Measurements from ENCODE around the gene MXD3.
"Not testable (repeated sequence)": the region's sequence is repeated elsewhere in the genome, so short reads cannot be mapped to it uniquely, and the experiment has no call there.

The MXD3 gene

DNA sequence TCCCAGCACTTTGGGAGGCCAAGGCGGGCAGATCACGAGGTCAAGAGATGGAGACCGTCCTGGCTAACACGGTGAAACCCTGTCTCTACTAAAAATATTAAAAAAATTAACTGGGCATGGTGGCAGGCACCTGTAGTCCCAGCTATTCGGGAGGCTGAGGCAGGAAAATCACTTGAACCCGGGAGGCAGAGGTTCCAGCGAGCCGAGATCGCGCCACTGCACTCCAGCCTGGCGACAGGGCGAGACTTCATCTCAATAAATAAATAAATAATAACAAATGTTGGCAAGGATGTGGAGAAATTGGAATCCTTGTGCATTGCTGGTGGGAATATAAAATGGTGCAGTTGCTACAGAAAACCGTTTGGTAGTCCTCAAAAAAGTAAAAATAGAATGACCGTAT, 31.3 kb upstream of the MXD3 start:
- DNase-seq = not testable (repeated sequence)

DNA sequence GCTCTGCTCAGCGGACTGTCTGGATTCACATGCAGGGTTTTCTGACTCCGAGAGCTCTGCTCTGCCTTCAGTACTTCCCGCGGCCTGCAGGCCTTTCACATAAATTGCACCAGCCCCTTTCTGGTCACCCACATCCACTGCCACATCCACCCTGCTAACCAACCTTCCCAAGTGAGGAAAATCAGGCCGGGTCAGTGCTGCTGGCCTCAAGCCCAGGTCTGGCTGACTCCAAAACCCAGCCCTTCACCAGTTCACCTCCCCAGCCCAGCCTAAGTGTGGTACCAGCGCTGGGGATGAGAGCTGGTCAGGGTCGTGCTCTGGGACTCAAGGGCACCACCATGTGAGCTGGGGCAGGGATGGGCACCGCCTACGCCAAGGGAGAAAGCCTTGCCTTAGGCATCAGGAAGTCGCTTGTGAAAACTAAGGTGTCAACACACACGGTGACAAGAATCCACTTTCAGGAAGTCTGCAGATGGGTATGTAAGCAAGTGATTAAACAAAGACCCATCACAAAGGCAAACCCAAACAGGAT, 27.5 kb upstream of the MXD3 start:
- no peak for DNase-seq

DNA sequence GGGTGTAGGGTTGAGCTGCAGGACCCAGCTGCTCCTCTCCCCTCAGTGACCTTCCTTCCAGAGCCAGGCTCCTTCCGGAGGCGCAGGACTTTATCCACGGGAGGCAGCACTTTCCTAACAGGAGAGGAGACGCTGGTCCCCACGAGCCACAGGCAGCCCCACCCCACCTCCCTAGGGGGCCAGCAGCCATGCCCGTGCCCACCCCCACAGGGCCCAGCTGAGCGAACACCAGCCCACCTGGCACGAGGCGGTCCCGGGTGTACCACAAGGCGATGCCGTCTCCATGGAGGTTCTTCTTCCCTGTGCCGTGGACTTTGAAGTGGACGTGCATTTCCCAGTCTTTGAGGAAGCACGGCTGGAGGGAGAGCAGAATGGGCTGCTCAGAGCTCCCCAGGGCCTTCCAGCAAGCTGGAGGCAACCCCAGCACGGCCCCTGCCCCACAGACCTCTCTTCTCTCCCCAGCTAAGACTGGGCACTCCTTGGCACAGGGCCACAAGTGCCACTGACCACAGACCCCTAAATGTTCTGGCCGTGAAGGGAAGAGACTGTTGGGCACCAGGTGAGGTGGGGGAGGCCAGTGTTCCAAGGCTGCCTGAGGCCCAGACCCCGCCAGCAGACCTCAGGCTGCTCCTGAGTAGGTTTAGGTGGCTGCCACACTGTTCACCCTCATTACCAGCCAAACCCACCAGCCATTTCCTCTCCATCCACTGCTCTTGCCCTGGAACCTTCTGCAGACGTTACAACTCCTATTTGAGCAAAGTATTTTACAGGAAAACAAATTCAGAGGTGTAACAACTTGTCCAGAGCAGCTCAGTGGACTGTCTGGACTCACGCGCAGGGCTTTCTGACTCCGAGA, 26.8 kb upstream of the MXD3 start:
- DNase-seq = no peak

DNA sequence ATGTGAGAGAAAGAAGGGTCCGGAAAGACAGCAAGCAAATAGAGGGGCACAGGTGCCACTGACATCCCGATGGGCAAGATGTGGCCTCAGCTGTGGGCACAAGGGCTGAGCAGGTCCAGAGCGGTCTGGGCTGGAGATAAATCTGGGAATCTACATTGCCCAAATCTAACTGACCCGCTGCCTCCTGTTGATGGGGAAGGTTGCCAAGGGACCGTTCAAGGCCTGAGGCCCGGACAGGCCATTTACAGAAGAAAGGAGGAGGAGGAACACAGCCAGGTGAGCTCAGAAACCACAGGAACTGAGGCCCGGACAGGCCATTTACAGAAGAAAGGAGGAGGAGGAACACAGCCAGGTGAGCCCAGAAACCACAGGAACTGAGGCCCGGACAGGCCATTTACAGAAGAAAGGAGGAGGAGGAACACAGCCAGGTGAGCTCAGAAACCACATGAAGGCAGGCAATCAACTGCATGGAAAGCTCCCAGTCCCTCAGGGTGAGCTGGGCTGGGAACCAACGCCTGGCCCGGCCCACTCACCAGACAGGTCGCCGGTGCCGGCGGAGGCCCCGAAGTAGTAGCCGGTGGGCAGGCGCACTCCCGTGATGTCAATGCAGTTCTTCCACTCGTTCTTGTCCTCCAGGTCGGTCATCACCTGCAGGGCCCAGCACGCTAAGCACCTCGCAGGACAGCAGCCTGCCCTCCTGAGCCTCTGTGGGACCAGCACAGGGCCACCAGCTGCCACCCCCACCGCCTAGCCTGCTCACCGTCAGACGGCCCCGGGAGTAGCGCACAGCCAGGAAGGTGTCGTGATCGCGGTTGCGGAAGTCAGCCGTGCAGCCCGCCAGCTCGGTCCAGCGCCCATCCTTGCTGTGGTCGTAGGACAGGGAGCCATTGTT, 25.2 kb upstream of the MXD3 start:
- DNase-seq = no peak

DNA sequence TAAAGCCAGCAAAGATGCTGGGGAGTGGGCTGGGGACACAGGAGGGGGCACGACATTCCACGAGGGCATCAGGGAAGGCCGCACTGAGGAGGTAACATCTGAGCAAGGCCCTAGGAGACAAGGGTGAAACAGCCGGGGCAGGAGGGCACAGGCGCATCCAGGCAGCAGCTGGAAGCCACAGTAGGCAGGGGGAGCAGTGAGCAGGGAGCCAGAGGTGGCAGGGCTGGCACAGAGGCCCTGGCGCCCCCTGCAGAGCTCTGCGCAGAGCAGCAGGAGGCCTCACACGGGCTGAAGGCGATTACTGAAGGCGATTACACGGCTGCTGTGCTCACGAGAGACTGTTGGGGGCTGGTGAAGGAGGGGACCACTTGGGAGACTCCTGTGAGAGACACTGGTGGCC, 24.4 kb upstream of the MXD3 start:
- no peak for DNase-seq

DNA sequence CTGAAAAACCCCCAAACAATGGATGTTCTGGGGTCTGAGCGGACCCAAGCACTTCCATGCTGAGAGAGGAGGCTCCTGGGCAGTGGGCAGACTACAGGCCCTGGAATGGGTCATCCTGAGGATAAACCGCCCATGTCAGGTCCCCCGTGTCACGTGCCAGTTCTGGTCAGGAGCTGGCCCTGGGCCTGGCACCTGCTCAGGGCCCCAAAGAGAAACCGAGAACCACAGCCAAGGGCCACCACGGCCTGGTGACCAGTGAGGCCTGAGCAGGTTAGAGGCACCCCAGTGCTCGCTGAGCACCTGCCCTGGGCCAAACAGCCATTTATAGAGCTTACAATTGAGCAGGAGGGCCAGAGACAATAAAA, 24.0 kb upstream of the MXD3 start:
- no peak for DNase-seq

DNA sequence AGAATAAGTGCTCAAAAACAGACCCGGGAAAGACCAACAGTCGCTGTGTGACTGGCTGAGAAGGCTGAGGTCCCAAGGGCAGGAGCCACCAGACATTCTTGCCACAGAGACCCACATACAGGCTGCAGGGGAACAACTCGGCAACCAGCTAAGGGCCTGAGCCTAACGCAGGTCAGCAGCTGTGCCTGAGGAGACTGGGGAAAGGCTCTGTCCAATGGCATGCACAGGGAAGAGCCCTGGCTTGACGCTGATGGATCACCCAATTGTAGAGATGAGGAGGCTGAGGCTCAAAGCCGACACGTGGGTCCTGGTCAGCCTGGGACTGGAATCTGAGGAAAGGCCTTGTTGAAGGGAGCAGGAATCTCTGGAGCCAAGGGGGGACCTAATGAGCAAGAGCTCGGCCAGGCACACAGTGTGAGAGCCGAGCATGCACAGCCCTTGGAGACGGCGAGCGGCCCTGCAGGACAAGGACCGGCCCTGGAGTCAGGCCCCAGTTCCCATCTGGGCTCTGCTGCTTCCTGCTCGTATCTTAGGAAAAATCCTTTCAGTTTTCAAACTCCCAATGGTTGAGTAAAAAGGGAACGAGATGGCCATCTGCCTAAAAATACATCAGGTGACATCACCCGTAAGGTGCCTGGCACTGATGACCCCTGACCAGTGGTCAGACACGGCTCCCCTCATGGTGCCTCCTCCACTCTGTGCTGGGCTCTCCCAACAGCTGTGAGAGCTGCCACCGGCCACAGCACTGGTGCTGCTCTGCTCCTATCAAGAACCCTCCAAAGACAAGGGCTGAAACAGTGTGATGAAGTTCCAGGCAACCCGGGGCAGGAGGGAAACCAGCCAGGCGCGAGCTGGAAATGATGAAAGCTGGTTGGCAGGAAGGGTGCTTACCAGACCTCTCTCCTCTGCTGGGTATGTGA, 23.3 kb upstream of the MXD3 start:
- DNase-seq = no peak

DNA sequence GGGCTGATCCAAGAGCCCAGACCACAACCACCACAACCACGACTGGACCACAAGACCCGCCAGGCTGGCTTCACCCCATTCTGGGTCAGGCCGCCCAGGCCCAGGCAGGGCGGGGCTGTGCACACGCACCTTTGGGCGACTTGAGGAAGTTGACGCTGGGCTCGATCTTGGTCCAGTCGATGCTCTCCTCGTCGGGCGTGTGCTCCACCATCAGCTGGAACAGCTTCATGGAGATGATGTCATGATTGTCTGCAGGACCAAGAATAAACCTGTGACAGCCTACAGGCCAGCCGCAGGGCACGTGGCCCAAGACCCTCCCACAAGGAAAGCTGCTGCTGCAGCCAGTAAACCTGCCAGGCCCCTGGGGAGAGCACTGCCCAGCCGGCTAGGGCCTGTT, 22.5 kb upstream of the MXD3 start:
- DNase-seq = no peak

DNA sequence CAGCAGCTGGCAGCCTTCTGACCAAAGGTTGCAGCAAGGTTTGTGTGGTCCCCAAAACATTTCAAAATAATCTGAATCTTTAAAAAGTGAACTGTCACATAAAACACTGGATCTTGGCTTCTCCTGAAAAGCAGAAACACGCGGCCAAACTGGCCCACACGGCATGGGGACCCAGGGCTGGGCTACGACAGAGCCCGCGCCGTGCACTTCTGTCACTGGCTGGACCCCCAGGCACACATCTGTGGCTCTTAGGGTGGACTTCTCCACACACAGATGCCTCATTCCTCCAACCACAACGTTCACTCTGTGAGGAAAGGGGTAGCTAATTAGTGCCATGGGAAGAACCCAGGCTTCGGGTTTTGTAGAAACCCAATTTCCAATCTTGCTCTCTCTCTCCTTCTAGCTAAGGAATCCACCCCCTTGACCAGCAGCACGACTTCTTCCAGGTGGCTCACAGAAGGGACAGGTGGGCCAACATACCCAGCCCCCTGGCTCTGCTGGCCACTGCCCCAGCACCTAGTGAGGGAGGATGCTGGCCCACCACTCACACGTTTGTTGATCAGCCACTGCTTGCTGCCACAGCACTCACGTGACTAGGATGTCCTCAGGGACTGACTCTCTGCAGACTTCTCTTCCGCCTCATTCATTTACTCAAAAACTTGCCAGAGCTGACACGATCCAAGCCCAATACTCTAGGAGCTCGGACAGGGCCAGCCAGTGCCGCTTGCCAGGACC, 21.9 kb upstream of the MXD3 start:
- DNase-seq = no peak

DNA sequence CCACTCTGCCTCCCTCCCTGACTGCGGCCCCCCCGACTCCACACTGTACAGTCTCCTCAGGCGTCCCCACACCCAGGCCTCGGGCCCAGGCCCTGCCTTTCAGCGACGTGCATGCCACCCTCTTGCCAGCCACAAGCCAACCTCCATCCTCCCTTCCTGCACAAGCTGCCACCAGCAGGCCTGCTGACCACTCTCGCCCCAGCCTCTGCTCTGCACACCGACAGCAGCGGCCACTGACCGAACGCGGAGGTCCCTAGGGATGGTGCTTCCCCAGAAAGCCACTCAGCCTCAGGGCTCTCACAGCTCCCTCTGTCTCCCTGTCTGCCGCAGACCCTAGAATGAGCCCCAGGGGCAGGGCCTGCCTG, 21.2 kb upstream of the MXD3 start:
- DNase-seq = no peak

DNA sequence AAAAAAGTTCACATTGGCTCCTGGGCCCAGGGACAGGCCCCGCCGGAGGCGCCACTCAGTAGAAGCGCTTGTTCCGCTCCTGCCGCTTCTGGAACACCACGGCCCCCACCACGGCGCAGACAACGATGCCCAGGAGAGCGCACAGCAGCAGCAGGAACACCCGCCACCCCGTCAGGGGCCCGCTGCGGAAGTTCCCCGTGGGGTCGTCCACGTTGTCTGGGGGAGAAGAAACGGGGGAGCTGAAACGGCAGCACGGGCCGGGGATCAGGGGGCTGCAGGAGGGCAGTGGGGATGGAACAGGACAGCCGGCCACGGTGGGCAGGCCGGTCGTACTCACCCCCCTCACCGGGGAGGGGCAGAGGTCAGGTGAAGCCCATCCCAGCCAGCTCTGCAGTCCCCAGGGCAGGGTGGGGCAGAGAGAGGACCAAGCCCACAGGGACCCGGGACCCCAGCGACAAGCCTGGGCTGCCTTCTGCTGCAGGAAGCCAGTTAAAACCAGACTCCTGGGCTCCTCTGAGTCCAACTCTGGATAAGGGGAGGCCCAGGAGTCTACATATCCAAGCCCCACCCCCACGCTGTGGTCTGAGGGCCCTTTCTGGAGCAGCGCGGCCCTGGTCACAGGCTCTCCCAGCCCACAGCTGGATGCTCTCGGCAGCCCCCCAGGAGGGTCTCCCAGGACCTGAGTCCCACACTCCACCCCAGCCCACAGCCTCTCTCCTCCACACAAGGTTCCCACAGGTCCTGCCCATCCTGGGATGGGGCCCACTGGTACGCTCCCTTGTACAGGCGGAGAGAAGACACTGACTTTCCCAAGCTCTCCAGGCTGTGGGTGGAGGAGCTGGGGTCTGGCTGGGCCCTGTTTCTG, 20.6 kb upstream of the MXD3 start:
- no peak for DNase-seq

DNA sequence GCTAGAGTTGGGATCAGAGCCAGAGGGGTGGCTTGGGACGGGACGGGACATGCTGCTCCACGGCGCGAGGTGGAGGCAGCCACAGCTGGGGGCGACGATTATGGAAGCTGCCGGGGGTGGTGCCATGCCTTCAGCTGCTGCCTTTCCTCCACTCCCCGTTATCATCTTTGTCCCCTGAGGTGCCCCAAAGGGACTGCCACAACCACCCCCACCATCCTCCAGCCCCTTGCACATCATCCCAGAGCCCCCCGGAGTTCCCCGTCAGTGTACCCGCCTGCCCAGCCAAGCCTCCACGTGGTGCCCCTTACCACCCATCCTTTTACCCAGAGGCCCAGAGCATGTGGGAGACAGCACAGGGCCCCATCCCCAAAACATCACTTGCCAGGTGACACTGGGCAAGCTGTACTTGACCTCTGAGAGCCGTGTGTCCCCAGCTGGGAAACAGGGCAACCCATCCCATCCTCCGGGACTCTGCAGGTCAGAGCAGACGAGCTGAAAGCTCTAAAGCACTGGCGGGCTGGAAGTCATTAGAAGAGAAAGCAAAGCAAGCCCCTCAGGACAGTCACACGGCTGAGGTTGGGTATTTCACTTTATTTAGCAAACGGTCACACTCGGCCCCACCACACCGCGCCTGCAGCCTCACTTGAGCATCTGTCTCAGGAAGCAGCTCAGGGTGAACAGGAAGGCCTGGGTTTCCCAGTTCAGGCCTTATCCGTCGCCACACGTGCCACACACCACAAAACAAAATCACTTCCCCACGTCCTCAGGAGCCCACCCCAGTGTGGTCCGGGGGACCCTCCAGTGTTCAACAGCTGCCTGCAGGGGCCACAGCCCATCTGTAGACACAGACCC, 19.5 kb upstream of the MXD3 start:
- DNase-seq = no peak

DNA sequence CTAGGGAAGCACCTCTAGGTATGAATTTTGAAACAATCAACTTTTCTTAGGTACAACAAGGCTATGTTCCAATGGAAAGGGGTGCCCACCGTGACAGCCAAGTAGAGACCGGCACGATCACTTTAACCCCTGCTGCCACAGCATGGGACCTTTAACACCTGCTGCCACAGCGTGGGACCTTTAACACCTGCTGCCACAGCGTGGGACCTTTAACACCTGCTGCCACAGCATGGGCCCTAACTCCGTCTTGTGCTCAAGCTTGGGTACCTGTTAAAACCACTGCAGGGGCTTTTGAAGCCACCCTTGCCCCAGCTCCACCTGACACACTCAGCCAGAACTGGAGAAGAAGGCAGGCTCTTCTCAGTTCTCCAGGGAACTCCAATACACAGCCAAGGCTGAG, 18.2 kb upstream of the MXD3 start:
- no peak for DNase-seq

DNA sequence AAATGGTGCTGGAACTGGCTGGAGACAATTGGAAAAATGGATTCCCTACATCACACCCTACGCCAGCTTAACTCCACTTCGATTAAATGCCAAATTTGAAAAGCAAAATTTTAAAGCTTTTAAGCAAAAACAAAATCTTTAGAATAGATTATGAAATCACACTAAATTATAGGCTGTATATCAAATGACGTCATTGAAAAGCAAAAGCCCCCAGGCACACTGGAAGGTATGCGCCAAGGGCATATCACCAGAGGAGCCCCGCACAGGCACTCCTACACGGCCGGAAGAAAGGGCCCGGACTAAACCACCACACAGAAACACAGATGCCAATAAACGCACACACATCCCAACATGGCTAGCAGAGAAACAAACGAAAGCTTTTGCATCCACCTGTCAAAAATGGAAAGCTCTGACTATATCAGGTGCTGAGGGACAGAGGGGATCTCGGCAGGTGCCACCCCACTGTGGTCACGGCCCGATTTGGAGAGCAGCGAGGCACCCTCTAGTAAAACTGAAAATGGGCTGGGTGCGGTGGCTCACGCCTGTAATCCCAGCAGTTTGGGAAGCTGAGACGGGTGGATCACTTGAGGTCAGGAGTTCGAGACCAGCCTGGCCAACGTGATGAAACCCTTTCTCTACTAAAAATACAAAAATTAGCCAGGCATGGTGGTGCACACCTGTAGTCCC, 17.0 kb upstream of the MXD3 start:
- DNase-seq = no peak

DNA sequence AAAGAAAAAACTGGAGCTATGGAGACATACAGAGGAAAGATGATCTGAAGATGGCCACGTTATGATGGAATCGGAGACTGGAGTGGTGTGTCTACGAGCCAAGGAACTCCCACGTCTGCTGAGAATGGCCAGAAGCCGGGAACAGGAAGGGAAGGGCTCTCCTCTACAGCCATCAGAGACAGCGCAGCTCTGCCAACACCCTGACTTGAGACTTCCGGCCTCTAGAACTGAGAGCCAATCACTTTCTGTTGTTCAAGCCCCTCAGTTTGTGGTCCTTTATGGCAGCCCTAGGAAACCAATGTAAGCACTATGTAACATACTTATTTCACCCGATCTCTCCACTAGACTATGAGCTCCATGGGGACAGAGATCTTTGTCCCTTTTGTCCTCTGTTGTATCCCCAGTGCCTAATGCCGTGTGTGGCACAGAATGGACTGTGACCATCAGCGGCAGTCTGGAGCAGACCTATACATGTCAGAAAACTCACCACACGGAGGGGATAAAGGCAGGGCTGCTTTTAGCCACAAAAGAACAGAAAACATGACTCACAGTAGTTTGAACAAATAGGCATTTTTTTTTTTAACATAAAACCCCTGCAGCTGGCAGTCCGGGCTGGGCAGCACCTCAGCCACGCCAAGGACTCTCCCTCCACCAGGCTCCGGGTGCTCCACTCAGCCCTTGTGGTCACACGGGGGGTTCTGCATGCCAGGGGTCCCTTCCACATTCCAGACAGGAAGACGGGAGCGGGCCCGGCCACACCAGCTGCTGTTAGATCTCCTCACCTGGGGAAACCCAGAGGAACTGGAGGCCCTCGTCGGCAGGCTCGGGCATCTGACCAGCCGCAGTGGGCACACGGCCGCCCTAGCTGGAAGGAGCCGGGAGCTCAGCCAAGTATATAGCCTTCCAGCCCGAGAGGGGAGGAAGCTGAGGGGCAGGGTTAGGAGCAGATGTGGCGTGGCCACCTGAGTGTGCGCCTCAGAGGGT, 16.1 kb upstream of the MXD3 start:
- no peak for DNase-seq

DNA sequence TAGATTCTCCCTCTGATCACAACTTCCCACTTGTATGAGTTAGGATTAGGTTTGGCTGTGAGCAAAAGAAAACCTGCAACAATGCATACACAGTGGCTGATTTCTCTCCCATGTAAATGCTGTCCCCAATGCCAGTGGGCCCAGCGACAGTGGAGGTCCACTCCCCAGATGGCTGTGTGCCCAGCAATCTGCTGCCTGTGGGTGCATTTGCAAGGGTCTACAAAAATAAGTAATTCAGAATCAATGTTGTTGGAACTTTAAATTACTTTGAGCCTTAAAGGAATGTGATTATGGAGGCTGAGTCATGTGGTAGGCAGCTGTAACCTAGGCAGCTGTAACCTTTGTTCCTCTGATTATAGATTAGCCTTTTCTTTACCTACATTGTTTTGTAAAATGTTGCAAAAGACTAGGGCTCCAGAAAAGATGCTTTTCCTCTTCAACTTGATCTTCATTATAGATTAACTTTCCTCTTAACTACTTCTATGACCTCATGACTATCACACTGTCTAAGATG, 14.2 kb upstream of the MXD3 start:
- DNase-seq = no peak

DNA sequence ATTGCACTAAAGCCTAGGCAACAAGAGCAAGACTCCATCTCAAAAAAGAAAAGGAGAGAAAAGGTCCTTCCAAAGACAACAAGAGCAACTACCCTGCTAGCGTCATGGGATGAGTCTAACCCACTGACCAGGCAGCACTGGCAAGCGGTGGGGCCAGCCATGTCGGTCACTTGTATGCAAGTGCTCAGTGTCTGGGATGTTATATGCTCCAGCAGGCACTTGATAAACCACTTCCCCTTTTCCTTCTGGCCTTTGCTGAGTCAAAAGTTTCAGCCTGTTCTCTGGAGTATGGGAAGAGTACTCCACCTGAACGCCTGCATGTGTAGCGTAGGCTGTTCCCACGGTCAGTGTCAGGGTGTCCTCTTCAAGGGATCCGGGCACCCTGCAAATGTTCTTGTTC, 9.2 kb upstream of the MXD3 start:
- no peak for DNase-seq
